A673 (cell line): ENCODE measurements around the gene CPE.

Source experiments
- CTCF ChIP-seq: fragments of 300-800, 200-600 bp; sonication (generic); conservative IDR thresholded peaks from 2 replicates; pipeline ENCODE4 v1.5.1; 2017; ENCODE audit warnings: low read depth, mild to moderate bottlenecking, antibody characterized with exemption, low read length, moderate library complexity, mixed read lengths
- EZH2 ChIP-seq: fragments of 200-600 bp; sonication (generic); IDR thresholded peaks from 2 replicates; pipeline ENCODE4 v1.6.1; 2017; ENCODE audit warnings: borderline replicate concordance, low read depth, mild to moderate bottlenecking, mixed read lengths, antibody characterized with exemption, low read length; ENCODE audit not compliant: poor library complexity, severe bottlenecking

DNA sequence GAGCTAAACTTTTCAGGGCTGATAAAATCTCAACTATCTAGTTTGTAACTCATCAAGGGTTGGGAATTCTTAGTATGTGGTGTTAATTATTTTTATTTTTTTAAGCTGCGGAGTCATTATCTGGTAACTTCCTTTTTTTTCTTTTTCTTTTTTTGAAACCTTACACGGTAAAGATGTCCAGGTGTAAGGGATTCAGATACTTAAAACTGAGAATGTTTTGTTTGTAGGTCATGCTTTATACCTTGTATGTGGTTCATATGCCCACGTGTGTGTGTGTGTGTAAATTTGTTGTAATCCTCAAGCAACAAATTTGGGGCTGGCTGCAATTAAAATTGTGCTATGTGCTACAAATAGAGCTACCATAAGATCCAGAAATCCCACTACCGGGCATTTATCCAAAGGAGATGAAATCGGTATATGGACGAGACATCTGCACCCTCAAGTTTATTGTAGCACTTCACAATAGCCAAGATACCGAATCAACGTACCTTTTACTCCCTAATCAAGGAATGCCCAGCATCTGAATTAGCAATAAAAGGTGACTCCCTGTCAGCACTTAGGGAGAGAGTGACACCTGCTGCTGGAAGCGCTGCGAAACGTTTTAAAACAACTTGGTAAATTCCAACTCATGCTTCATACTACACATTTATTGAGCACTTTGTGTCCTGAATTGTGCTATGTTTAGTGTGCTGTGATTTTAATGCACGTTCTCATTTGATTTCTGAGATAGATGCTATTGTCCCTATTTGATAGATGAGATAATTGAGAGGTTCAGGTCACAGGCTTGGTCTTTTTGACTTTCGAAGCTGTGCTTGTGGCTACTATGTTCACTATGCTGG lies 35.2 kb upstream of the CPE start:
- no peak for TF ChIP-seq EZH2
- TF ChIP-seq CTCF = peak; percentile 39; the same call in 1 of the 2 replicates
